ENCODE data around the gene ANAPC10. TPM values are rescaled to one million over a fixed set of nuclear protein-coding genes. Genes with fewer than 3 reads are reported as not detected.

Gene ANAPC10, protein sequence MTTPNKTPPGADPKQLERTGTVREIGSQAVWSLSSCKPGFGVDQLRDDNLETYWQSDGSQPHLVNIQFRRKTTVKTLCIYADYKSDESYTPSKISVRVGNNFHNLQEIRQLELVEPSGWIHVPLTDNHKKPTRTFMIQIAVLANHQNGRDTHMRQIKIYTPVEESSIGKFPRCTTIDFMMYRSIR
- 29.0 and 32.4 TPM in 2 replicates for total RNA-seq

DNA sequence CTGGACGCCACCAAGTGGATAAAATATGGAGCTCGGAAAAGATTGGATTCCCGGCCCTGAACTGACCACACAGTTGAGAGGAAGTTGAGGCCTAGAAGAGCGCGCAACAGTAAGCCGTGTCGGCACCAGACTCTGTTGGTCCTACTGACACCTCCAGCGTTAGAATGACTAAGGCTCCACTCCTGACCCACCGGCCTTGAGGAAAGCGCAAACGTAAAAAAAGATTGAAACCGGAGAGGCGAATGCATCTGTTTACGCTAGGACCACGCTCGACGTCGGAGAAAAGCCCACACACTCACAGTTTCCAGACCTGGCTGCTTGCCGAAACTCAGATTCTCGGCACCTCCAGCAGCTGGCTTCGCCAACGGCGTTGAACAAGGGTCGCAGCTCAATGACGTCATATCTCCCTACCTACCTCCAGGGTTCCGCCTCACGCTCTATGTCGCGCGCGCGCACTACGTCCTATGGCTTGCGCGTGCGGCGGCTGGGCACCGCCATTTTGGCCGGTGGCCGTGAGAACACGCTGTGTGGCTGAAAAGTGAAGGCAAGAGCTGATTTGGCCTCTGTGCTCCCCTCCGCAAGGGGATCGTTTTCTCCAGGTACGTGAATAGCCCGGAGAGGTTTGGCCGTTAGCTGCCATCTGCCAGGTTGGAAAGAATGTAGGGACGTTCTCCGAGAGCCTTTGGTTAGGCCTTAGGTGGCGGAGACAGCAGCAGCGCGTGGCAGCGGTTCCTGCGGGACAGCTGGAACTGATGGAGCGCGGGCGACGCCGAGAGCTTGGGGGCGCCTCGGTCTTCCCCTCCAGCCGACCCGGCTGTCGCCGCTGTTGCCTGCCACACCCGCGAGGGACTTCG lies at the start of gene ANAPC10, which contains the start of gene ABCE1:
TSS of gene ANAPC10 (minus strand) at position 376 of the 854 bp plus-strand sequence. CDS start 2,097 bp downstream, outside the sequence.
TSS of gene ABCE1 (plus strand) at position 491 of the 854 bp plus-strand sequence. CDS start 6,102 bp downstream, outside the sequence.

Other genes with a start within 250 kb of the ANAPC10 start
- gene ABCE1, start 115 bp upstream of the ANAPC10 start, total RNA-seq = 341 and 375 TPM in 2 replicates
- 49.3 and 59.6 TPM in 2 replicates for gene OTUD4, start 82.4 kb upstream of the ANAPC10 start, total RNA-seq